Panc1 (cell line): Measurements from ENCODE around the gene CNOT4.

ENCODE experiments used
- POLR2AphosphoS5 ChIP-seq: IDR thresholded peaks from 2 replicates; pipeline ENCODE4 v1.6.1; 2012; ENCODE audit warnings: mild to moderate bottlenecking, low read depth, low read length, moderate library complexity
- SIN3A ChIP-seq: IDR thresholded peaks from 2 replicates; pipeline ENCODE4 v1.6.1; 2012; ENCODE audit warnings: low read depth, mild to moderate bottlenecking, low read length, moderate library complexity, borderline replicate concordance; ENCODE audit not compliant: insufficient read depth
- TF ChIP-seq, protein P1 (sequence below): fragments of 450-650 bp; IDR thresholded peaks from 2 replicates; pipeline ENCODE4 v1.5.1; 2017; ENCODE audit warnings: mild to moderate bottlenecking
- TF ChIP-seq, protein P2 (sequence below), 2 experiments: IDR thresholded peaks; 2 replicates each; pipeline ENCODE4 v1.6.1; 2011 to 2012; ENCODE audit warnings: low read depth in 2 of 2, control low read depth in 1 of 2, low read length in 1 of 2, mild to moderate bottlenecking in 1 of 2, moderate library complexity in 1 of 2; ENCODE audit not compliant: insufficient read depth in 1 of 2

DNA sequence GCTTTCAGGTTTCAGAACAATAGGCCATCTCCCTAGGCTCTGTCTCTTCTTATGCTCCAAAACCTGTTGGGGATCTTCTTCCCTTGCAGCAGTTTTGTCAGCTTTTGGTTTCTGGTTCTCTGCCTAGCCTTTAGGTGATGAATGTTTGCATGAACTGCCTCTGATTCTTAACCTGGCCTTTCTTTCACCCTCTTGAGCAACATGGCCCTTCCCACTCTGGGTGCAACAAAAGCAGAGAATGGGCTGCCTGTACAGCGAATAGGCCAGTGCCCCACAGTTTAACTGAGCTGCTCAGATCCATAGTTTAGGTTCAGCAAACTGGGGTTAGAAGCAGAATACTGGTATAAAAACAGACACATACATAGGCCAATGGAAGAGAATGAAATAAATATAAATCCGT is 29.7 kb upstream of the CNOT4 start:
- TF ChIP-seq, protein P1, sequence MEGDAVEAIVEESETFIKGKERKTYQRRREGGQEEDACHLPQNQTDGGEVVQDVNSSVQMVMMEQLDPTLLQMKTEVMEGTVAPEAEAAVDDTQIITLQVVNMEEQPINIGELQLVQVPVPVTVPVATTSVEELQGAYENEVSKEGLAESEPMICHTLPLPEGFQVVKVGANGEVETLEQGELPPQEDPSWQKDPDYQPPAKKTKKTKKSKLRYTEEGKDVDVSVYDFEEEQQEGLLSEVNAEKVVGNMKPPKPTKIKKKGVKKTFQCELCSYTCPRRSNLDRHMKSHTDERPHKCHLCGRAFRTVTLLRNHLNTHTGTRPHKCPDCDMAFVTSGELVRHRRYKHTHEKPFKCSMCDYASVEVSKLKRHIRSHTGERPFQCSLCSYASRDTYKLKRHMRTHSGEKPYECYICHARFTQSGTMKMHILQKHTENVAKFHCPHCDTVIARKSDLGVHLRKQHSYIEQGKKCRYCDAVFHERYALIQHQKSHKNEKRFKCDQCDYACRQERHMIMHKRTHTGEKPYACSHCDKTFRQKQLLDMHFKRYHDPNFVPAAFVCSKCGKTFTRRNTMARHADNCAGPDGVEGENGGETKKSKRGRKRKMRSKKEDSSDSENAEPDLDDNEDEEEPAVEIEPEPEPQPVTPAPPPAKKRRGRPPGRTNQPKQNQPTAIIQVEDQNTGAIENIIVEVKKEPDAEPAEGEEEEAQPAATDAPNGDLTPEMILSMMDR, result no peak
- TF ChIP-seq SIN3A (no peak), POLR2AphosphoS5 (no peak)
- TF ChIP-seq, protein P2, sequence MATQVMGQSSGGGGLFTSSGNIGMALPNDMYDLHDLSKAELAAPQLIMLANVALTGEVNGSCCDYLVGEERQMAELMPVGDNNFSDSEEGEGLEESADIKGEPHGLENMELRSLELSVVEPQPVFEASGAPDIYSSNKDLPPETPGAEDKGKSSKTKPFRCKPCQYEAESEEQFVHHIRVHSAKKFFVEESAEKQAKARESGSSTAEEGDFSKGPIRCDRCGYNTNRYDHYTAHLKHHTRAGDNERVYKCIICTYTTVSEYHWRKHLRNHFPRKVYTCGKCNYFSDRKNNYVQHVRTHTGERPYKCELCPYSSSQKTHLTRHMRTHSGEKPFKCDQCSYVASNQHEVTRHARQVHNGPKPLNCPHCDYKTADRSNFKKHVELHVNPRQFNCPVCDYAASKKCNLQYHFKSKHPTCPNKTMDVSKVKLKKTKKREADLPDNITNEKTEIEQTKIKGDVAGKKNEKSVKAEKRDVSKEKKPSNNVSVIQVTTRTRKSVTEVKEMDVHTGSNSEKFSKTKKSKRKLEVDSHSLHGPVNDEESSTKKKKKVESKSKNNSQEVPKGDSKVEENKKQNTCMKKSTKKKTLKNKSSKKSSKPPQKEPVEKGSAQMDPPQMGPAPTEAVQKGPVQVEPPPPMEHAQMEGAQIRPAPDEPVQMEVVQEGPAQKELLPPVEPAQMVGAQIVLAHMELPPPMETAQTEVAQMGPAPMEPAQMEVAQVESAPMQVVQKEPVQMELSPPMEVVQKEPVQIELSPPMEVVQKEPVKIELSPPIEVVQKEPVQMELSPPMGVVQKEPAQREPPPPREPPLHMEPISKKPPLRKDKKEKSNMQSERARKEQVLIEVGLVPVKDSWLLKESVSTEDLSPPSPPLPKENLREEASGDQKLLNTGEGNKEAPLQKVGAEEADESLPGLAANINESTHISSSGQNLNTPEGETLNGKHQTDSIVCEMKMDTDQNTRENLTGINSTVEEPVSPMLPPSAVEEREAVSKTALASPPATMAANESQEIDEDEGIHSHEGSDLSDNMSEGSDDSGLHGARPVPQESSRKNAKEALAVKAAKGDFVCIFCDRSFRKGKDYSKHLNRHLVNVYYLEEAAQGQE (IDR thresholded peaks at IDR 0.05; ENCODE audit: insufficient read depth in 1 of 2, low read depth in 2 of 2, low read length in 1 of 2), result no peak
